ENCODE data around the gene HDAC1.
"Not testable (repeated sequence)": the region's sequence is repeated elsewhere in the genome, so short reads cannot be mapped to it uniquely, and the experiment has no call there.

Gene HDAC1

GRCh38 chr1:32276032-32276782, 15.7 kb upstream of the HDAC1 start:
- DNase-seq (ENCODE audit: extremely low read depth, low read depth) = no peak
- TF ChIP-seq, protein P1, sequence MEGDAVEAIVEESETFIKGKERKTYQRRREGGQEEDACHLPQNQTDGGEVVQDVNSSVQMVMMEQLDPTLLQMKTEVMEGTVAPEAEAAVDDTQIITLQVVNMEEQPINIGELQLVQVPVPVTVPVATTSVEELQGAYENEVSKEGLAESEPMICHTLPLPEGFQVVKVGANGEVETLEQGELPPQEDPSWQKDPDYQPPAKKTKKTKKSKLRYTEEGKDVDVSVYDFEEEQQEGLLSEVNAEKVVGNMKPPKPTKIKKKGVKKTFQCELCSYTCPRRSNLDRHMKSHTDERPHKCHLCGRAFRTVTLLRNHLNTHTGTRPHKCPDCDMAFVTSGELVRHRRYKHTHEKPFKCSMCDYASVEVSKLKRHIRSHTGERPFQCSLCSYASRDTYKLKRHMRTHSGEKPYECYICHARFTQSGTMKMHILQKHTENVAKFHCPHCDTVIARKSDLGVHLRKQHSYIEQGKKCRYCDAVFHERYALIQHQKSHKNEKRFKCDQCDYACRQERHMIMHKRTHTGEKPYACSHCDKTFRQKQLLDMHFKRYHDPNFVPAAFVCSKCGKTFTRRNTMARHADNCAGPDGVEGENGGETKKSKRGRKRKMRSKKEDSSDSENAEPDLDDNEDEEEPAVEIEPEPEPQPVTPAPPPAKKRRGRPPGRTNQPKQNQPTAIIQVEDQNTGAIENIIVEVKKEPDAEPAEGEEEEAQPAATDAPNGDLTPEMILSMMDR (IDR thresholded peaks at IDR 0.05; ENCODE audit: low read depth, low read length) = no peak

DNA sequence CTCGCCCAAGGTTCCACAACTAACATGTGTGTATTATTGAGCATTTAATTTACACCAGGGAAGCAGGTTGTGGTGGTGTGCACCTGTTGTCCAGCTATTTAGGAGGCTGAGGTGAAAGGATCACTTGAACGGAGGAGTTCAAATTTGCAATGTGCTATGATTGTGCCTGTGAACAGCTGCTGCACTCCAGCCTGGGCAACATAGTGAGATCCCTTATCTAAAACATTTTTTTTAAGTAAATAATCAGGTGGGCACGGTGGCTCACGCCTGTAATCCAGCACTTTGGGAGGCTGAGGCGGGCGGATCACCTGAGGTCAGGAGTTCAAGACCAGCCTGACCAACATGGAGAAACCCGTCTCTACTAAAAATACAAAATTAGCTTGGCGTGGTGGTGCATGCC, 7.1 kb upstream of the HDAC1 start:
- DNase-seq (ENCODE audit: extremely low read depth, low read depth) = not testable (repeated sequence)

GRCh38 chr1:32285658-32286057, 6.2 kb upstream of the HDAC1 start:
- TF ChIP-seq, protein P1 (IDR thresholded peaks at IDR 0.05; ENCODE audit: low read depth, low read length) = no peak
- DNase-seq (ENCODE audit: extremely low read depth, low read depth) = no peak

- no peak for DNase-seq (ENCODE audit: extremely low read depth, low read depth)
- TF ChIP-seq, protein P1 (IDR thresholded peaks at IDR 0.05; ENCODE audit: low read depth, low read length) = no peak
Observed at GRCh38 chr1:32286763-32287162, 5.1 kb upstream of the HDAC1 start.

GRCh38 chr1:32289256-32289655, 2.6 kb upstream of the HDAC1 start:
- TF ChIP-seq, protein P1 (IDR thresholded peaks at IDR 0.05; ENCODE audit: low read depth, low read length) = no peak

GRCh38 chr1:32291145-32291707, 657 bp upstream of the HDAC1 start:
- DNase-seq (ENCODE audit: extremely low read depth, low read depth) = no peak
- TF ChIP-seq, protein P1 (IDR thresholded peaks at IDR 0.05; ENCODE audit: low read depth, low read length) = no peak

More at GRCh38 chr1:32289256-32289655, 2.6 kb upstream of the HDAC1 start:
- DNase-seq (ENCODE audit: extremely low read depth, low read depth) = no peak

DNA sequence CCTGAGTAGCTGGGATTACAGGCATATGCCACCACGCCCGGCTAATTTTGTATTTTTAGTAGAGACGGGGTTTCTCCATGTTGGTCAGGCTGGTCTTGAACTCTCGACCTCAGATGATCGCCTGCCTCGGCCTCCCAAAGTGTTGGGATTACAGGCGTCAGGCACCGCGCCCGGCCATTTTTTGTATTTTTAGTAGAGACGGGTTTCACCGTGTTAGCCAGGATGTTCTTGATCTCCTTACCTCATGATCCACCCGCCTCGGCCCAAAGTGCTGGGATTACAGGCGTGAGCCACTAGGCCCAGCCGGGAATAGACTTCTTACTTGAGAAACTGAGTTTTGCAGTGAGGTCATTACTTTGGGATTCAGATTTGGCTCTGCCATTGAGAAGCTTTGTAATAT, 6.3 kb downstream of the HDAC1 start:
- not testable (repeated sequence) for DNase-seq (ENCODE audit: extremely low read depth, low read depth)

- DNase-seq (ENCODE audit: extremely low read depth, low read depth) = no peak
- TF ChIP-seq, protein P1 (IDR thresholded peaks at IDR 0.05; ENCODE audit: low read depth, low read length) = no peak
Observed at GRCh38 chr1:32299327-32299726, 7.4 kb downstream of the HDAC1 start.

Data from AG09319 (cell line).